Measurements from ENCODE around the gene TRMO. TPM values are rescaled to one million over a fixed set of nuclear protein-coding genes. Genes with fewer than 3 reads are reported as not detected.

TRMO gene
- total and polyA plus RNA-seq, 9 of the 15 experiments (the other 6 are each of a cell fraction or from before 2014, with no cell fraction given), result 5.6 to 22.4 (median 16.2) TPM

DNA sequence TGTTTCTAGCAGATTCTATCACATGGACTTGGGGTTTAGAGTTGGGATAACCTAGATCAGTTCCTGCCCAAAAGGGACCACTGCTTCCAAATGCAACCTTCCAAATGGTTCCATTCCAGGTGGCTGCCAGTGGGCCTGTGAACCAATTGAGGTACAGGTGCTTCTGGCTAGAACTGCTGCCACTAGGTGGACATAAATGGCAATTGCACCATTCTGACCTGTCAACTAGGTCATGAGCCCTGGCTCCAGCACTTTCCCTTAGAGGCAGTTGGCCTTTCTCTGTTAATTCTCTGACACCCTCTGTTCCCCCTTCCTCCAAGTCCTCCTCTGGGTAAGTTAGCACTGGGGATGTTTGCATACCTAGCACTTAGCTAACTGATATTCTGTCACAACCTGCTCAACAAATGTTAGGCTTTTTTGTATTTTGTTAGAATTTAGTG lies 32.3 kb upstream of the TRMO start (continued):
- TF ChIP-seq ARID4B (CRISPR knock-in tag; IDR thresholded peaks at IDR 0.05) (no peak), MYC (IDR thresholded peaks at IDR 0.05; ENCODE audit: low read depth, low read length) (peak; percentile 55; the same call in 1 of the 2 replicates), MYC (CRISPR knock-in tag; IDR thresholded peaks at IDR 0.05; ENCODE audit: borderline replicate concordance, low read depth) (no peak), KLF10 (CRISPR knock-in tag; IDR thresholded peaks at IDR 0.05) (no peak), EP300 (IDR thresholded peaks at IDR 0.05; ENCODE audit: low read length) (peak; percentile 28), NBN (IDR thresholded peaks at IDR 0.05; ENCODE audit: low read depth) (peak; percentile 53; the same call in 1 of the 2 replicates), POLR2A (conservative IDR thresholded peaks at IDR 0.05) (no peak), ZNF311 (CRISPR knock-in tag; IDR thresholded peaks at IDR 0.05) (no peak), EGR1 (conservative IDR thresholded peaks at IDR 0.05) (no peak), SOX6 (IDR thresholded peaks at IDR 0.05) (peak; percentile 56; the same call in 1 of the 2 replicates), ATF3 (IDR thresholded peaks at IDR 0.05) (peak; percentile 19; the same call in 1 of the 2 replicates), ATF3 (CRISPR knock-in tag; conservative IDR thresholded peaks at IDR 0.05) (peak; percentile 50), JUND (IDR thresholded peaks at IDR 0.05; ENCODE audit: borderline replicate concordance, low read depth, low read length) (peak; percentile 69), JUND (tag; IDR thresholded peaks at IDR 0.05; ENCODE audit: borderline replicate concordance, low read depth, low read length) (peak; percentile 32; the same call in 1 of the 3 replicates)
- TF ChIP-seq, protein P1, sequence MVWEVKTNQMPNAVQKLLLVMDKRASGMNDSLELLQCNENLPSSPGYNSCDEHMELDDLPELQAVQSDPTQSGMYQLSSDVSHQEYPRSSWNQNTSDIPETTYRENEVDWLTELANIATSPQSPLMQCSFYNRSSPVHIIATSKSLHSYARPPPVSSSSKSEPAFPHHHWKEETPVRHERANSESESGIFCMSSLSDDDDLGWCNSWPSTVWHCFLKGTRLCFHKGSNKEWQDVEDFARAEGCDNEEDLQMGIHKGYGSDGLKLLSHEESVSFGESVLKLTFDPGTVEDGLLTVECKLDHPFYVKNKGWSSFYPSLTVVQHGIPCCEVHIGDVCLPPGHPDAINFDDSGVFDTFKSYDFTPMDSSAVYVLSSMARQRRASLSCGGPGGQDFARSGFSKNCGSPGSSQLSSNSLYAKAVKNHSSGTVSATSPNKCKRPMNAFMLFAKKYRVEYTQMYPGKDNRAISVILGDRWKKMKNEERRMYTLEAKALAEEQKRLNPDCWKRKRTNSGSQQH (CRISPR knock-in tag; IDR thresholded peaks at IDR 0.05), result no peak
- TF ChIP-seq, protein P2, sequence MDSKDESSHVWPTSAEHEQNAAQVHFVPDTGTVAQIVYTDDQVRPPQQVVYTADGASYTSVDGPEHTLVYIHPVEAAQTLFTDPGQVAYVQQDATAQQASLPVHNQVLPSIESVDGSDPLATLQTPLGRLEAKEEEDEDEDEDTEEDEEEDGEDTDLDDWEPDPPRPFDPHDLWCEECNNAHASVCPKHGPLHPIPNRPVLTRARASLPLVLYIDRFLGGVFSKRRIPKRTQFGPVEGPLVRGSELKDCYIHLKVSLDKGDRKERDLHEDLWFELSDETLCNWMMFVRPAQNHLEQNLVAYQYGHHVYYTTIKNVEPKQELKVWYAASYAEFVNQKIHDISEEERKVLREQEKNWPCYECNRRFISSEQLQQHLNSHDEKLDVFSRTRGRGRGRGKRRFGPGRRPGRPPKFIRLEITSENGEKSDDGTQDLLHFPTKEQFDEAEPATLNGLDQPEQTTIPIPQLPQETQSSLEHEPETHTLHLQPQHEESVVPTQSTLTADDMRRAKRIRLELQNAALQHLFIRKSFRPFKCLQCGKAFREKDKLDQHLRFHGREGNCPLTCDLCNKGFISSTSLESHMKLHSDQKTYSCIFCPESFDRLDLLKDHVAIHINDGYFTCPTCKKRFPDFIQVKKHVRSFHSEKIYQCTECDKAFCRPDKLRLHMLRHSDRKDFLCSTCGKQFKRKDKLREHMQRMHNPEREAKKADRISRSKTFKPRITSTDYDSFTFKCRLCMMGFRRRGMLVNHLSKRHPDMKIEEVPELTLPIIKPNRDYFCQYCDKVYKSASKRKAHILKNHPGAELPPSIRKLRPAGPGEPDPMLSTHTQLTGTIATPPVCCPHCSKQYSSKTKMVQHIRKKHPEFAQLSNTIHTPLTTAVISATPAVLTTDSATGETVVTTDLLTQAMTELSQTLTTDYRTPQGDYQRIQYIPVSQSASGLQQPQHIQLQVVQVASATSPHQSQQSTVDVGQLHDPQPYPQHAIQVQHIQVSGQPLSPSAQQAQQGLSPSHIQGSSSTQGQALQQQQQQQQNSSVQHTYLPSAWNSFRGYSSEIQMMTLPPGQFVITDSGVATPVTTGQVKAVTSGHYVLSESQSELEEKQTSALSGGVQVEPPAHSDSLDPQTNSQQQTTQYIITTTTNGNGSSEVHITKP (IDR thresholded peaks at IDR 0.05; ENCODE audit: partially characterized antibody), result no peak
- TF ChIP-seq, protein P3, sequence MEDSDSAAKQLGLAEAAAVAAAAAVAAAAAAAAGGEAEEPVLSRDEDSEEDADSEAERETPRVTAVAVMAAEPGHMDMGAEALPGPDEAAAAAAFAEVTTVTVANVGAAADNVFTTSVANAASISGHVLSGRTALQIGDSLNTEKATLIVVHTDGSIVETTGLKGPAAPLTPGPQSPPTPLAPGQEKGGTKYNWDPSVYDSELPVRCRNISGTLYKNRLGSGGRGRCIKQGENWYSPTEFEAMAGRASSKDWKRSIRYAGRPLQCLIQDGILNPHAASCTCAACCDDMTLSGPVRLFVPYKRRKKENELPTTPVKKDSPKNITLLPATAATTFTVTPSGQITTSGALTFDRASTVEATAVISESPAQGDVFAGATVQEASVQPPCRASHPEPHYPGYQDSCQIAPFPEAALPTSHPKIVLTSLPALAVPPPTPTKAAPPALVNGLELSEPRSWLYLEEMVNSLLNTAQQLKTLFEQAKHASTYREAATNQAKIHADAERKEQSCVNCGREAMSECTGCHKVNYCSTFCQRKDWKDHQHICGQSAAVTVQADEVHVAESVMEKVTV (CRISPR knock-in tag; IDR thresholded peaks at IDR 0.05), result peak; percentile 69; the same call in 1 of the 2 replicates
